CD14-positive monocyte (primary cell): Measurements from ENCODE around the gene PHETA2. TPM values are rescaled to one million over a fixed set of nuclear protein-coding genes. Genes with fewer than 3 reads are reported as not detected.

ENCODE experiments used
- DNase-seq, 3 donors: peaks; one replicate each; pipeline ENCODE4 v3.0.0-alpha.2; 2011 to 2022
- H2AFZ ChIP-seq: 2 replicates; pipeline ENCODE4 v1.6.0; 2012; ENCODE audit warnings: mild to moderate bottlenecking, low read depth, low read length, inconsistent platforms; ENCODE audit not compliant: insufficient read depth, poor library complexity, severe bottlenecking
- H3K27ac ChIP-seq, 2 donors: 1 replicate in 1 of 2; 2 replicates in 1 of 2; pipeline ENCODE4 v1.5.1; 2012 to 2013; ENCODE audit warnings: low read length in 2 of 2, control low read depth in 1 of 2, inconsistent platforms in 1 of 2, low read depth in 1 of 2, mild to moderate bottlenecking in 1 of 2
- H3K27me3 ChIP-seq, 2 donors: one replicate each; pipeline versions ENCODE4 v1.6.0 to v1.6.1; 2011 to 2013; ENCODE audit warnings: low read length in 2 of 2; ENCODE audit not compliant: control insufficient read depth in 2 of 2, insufficient read depth in 2 of 2
- H3K36me3 ChIP-seq, 2 donors: replicated peaks in 1 of 2; 1 replicate in 1 of 2; 2 replicates in 1 of 2; pipeline versions ENCODE4 v1.5.1 to v1.6.1; 2012 to 2013; ENCODE audit warnings: low read length in 2 of 2, control low read depth in 1 of 2, inconsistent platforms in 1 of 2, mild to moderate bottlenecking in 1 of 2; ENCODE audit not compliant: insufficient read depth in 2 of 2, control insufficient read depth in 1 of 2
- H3K4me1 ChIP-seq, 2 donors: 1 replicate in 1 of 2; 2 replicates in 1 of 2; pipeline versions ENCODE4 v1.5.1 to v1.6.1; 2012 to 2013; ENCODE audit warnings: low read length in 2 of 2, control low read depth in 1 of 2, inconsistent platforms in 1 of 2, mild to moderate bottlenecking in 1 of 2, moderate library complexity in 1 of 2; ENCODE audit not compliant: insufficient read depth in 2 of 2, control insufficient read depth in 1 of 2
- H3K4me2 ChIP-seq: replicated peaks from 2 replicates; pipeline ENCODE3; 2012; ENCODE audit warnings: low read length, moderate library complexity, mild to moderate bottlenecking; ENCODE audit not compliant: poor library complexity, severe bottlenecking; ENCODE audit errors: extremely low read depth
- H3K4me3 ChIP-seq, 3 experiments: fragments of 200-600 bp in 1 of 3; sonication (generic) in 1 of 3; replicated peaks in 1 of 3; 1 replicate in 2 of 3; 2 replicates in 1 of 3; pipeline ENCODE4 v1.5.1; 2011 to 2013; ENCODE audit warnings: low read length in 3 of 3, mild to moderate bottlenecking in 3 of 3, control low read depth in 2 of 3, low read depth in 2 of 3, inconsistent platforms in 1 of 3, moderate library complexity in 1 of 3
- H3K79me2 ChIP-seq: 2 replicates; pipeline ENCODE4 v1.6.0; 2012; ENCODE audit warnings: mild to moderate bottlenecking, control low read depth, inconsistent platforms, low read length, moderate library complexity; ENCODE audit not compliant: insufficient read depth
- H3K9ac ChIP-seq: 2 replicates; pipeline ENCODE4 v1.6.0; 2017; ENCODE audit warnings: low read length, mild to moderate bottlenecking; ENCODE audit not compliant: insufficient read depth, poor library complexity, severe bottlenecking
- H3K9me3 ChIP-seq, 2 donors: replicated peaks in 1 of 2; 1 replicate in 1 of 2; 2 replicates in 1 of 2; pipeline versions ENCODE4 v1.5.1 to v1.6.1; 2012 to 2013; ENCODE audit warnings: low read length in 2 of 2, control low read depth in 1 of 2; ENCODE audit not compliant: control insufficient read depth in 1 of 2, insufficient read depth in 1 of 2
- H4K20me1 ChIP-seq: 2 replicates; pipeline ENCODE4 v1.6.0; 2012; ENCODE audit warnings: mild to moderate bottlenecking, low read length, control low read depth, moderate library complexity; ENCODE audit not compliant: insufficient read depth
- H3K27ac Mint-ChIP-seq, 7 donors: one replicate each; pipeline ENCODE4 v1.8.0; 2020; ENCODE audit warnings: mild to moderate bottlenecking in 7 of 7, mixed read lengths in 7 of 7, moderate library complexity in 6 of 7, inconsistent platforms in 2 of 7
- H3K27me3 Mint-ChIP-seq, 3 donors: one replicate each; pipeline ENCODE4 v1.8.0; 2021 to 2022; ENCODE audit warnings: low read depth in 3 of 3, mild to moderate bottlenecking in 3 of 3, mixed read lengths in 3 of 3, moderate library complexity in 3 of 3, inconsistent platforms in 1 of 3
- H3K36me3 Mint-ChIP-seq, 2 donors: one replicate each; pipeline ENCODE4 v1.8.0; 2020; ENCODE audit warnings: mixed read lengths in 2 of 2, inconsistent platforms in 1 of 2, mild to moderate bottlenecking in 1 of 2
- H3K4me1 Mint-ChIP-seq: one replicate; pipeline ENCODE4 v1.8.0; 2020; ENCODE audit warnings: mild to moderate bottlenecking, mixed read lengths
- H3K4me3 Mint-ChIP-seq, 2 donors: one replicate each; pipeline ENCODE4 v1.8.0; 2020; ENCODE audit warnings: mild to moderate bottlenecking in 2 of 2, mixed read lengths in 2 of 2, moderate library complexity in 1 of 2
- H3K9me3 Mint-ChIP-seq, 7 donors: one replicate each; pipeline ENCODE4 v1.8.0; 2020 to 2022; ENCODE audit warnings: mixed read lengths in 7 of 7, mild to moderate bottlenecking in 6 of 7, moderate library complexity in 6 of 7, inconsistent platforms in 2 of 7
- WGBS: methylation state at CpG from one replicate; pipeline ENCODE4 v1.1.5; 2013; ENCODE audit warnings: missing lambda C conversion rate; ENCODE audit not compliant: insufficient coverage; 5-methylcytosine and 5-hydroxymethylcytosine counted together
- intact Hi-C, 2 donors: fragments of 100-400 bp; cut with micrococcal nuclease; formaldehyde crosslinking; loops; one replicate each; pipeline versions ENCODE4 v1.15.0 to v1.15.1; 2023
- polyA plus RNA-seq, 3 donors: library from polyadenylated mRNA; depleted of rRNA in 1 of 3; unstranded in 2 of 3; stranded (reverse) in 1 of 3; fragments of 300-500 nt in 2 of 3; fragments of >200 nt in 1 of 3; fragmentation: Illumina TruSeq in 2 of 3; gene quantifications; 1 replicate in 2 of 3; 2 replicates in 1 of 3; pipeline ENCODE4 v1.2.3, GENCODE V29; 2012 to 2021
- TF ChIP-seq, protein P1 (sequence below): fragments of 200-600 bp; IDR thresholded peaks from one replicate; pipeline ENCODE4 v1.8.0; 2022; ENCODE audit warnings: antibody characterized with exemption, mild to moderate bottlenecking

PHETA2 gene
- polyA plus RNA-seq, 3 donors: 2.4 to 3.6 (median 3.3) TPM

DNA sequence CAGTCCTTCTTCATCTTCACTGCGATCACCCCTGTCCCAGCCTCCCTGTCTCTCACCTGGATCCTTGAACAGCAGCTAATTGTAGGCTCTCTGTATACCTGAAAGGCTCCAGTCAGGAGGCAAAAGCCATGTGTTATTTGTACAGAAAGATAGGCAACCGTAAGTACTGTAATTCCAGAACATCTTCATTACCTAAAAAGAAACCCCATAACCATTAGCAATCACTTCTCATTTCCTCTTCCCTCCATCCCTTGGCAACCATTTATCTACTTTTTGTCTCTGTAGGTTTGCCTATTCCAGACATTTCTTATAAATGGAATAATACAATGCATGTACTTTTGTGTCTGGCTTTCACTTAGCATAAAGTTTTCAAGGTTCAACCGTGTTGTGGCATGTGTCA lies 21.3 kb upstream of the PHETA2 start:
- H3K27ac ChIP-seq: no peak overlapping the region
- H3K27ac Mint-ChIP-seq: peak overlapping the region in 3 of 7 donors; percentile 43 to 66 (median 61)
- H3K4me1 ChIP-seq: peaks cover 9 to 23% of the 10 kb centered on the region in 2 donors
- H3K27me3 ChIP-seq: no peaks in the 10 kb centered on the region
- TF ChIP-seq, protein P1, sequence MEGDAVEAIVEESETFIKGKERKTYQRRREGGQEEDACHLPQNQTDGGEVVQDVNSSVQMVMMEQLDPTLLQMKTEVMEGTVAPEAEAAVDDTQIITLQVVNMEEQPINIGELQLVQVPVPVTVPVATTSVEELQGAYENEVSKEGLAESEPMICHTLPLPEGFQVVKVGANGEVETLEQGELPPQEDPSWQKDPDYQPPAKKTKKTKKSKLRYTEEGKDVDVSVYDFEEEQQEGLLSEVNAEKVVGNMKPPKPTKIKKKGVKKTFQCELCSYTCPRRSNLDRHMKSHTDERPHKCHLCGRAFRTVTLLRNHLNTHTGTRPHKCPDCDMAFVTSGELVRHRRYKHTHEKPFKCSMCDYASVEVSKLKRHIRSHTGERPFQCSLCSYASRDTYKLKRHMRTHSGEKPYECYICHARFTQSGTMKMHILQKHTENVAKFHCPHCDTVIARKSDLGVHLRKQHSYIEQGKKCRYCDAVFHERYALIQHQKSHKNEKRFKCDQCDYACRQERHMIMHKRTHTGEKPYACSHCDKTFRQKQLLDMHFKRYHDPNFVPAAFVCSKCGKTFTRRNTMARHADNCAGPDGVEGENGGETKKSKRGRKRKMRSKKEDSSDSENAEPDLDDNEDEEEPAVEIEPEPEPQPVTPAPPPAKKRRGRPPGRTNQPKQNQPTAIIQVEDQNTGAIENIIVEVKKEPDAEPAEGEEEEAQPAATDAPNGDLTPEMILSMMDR: no peak
- H3K4me2 ChIP-seq: no peak overlapping the region
- no peak overlapping the region for H3K9ac ChIP-seq
- H3K4me1 Mint-ChIP-seq: peaks cover 17% of the 10 kb centered on the region
- no peak overlapping the region for H3K4me3 ChIP-seq
- H3K9me3 Mint-ChIP-seq: peaks cover 8 to 17% (median 12%) of the 10 kb centered on the region in 7 donors
- H3K79me2 ChIP-seq: no peaks in the 10 kb centered on the region
- H3K4me3 Mint-ChIP-seq: no peak overlapping the region
- peaks cover 0 to 5% of the 10 kb centered on the region in 2 donors for H3K36me3 ChIP-seq
- H3K9me3 ChIP-seq: peaks cover 0 to 9% of the 10 kb centered on the region in 2 donors
- peaks cover 0 to 3% (median 0%) of the 10 kb centered on the region in 3 donors for H3K27me3 Mint-ChIP-seq
- DNase-seq: no peak
- intact Hi-C loops: no loop called here
- H2AFZ ChIP-seq: no peak overlapping the region
- peaks cover 10 to 33% of the 10 kb centered on the region in 2 donors for H3K36me3 Mint-ChIP-seq
- WGBS: no CpG with 5 or more reads among the region's 3 CpGs
- no peaks in the 10 kb centered on the region for H4K20me1 ChIP-seq

DNA sequence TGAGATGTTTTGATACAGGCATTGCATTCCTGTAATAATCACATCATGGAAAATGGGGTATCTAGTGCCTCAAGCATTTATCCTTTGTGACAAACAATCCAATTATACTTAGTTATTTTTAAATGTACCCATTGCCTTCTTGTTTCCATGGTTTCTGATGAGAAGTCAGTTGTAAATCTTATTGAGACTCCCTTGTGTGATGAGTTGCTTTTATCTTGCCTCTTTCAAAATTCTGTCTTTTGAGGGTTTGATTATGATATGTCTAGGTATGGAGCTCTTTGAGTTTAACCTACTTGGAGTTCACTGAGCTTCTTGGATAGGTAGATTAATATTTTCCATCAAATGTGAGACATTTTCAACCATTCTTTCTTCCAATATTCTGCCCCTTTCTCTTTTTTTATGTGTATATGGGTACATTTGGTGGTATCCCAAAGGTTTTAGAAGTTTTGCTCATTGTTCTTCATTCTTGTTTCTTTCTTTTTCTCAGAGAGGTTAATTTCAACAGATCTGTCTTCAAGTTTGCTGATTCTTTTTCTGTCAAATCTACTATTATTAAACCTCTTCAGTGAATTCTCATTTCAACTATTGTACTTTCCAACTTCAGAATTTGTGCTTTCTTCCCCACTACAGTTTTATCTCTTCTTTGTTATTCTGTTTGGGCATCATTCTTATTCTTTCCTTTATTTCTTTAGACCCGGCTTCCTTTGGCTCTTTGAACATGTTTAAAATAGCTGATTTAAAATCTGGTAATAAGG lies 17.1 kb upstream of the PHETA2 start:
- H3K36me3 Mint-ChIP-seq: peaks cover 46 to 52% of the 10 kb centered on the region in 2 donors
- Histone ChIP-seq H3K4me2 (no peak overlapping the region), H3K9ac (no peak overlapping the region), H3K36me3 (peaks cover 38 to 41% of the 10 kb centered on the region in 2 donors), H3K4me3 (no peak overlapping the region), H3K27me3 (no peaks in the 10 kb centered on the region), H2AFZ (no peak overlapping the region), H3K4me1 (peaks cover 9 to 19% of the 10 kb centered on the region in 2 donors), H4K20me1 (peaks cover 30% of the 10 kb centered on the region), H3K27ac (no peak overlapping the region), H3K9me3 (peaks cover 33 to 43% of the 10 kb centered on the region in 2 donors), H3K79me2 (no peaks in the 10 kb centered on the region)
- no CpG with 5 or more reads among the region's 1 CpG for WGBS
- no peak overlapping the region for H3K27ac Mint-ChIP-seq
- H3K9me3 Mint-ChIP-seq: peaks cover 32 to 52% (median 42%) of the 10 kb centered on the region in 7 donors
- intact Hi-C loops: no loop called here
- peaks cover 16% of the 10 kb centered on the region for H3K4me1 Mint-ChIP-seq
- DNase-seq: no peak
- peaks cover 0 to 3% (median 0%) of the 10 kb centered on the region in 3 donors for H3K27me3 Mint-ChIP-seq
- TF ChIP-seq, protein P1: no peak
- no peak overlapping the region for H3K4me3 Mint-ChIP-seq
